GM12865 (cell line): ENCODE results near the gene RASSF7.

Experiments used
- DNase-seq: peaks from one replicate; pipeline ENCODE4 v3.0.0; 2010; ENCODE audit warnings: low read depth
- H3K4me3 ChIP-seq: 2 replicates; pipeline ENCODE4 v1.5.1; 2011; ENCODE audit warnings: mild to moderate bottlenecking, low read depth, low read length, control low read depth
- TF ChIP-seq, protein P1 (sequence below): IDR thresholded peaks from 2 replicates; pipeline ENCODE4 v1.5.1; 2011; ENCODE audit warnings: low read length, control low read depth, low read depth, inconsistent platforms; ENCODE audit not compliant: insufficient read depth; ENCODE audit errors: missing control alignments

RASSF7 gene

DNA sequence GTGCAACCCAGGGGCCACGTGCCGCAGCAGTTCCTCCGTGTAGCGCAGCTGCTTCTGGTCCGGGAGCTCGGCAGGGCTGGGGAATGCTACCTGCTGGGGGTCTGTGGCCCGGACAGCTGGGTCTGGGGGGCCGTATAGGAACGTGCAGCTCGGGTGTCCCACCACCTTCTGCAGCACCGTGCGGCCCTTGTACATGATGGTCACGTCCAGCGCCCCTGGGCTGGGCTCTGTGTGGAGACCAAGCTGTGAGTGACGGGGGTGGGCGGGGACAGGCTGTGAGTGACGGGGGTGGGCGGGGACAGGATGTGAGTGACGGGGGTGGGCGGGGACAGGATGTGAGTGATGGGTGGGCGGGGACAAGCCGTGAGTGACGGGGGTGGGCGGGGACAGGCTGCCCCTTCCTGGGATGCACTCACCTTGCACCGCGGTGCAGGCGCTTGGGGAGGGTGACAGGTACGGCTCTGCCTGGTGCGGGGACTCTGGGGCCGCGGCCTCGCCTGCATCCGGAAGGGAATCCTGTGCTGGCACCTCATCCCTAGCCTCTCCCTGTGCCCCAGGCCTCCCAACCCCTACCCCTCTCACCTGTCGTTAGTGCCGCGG, 52.7 kb downstream of the RASSF7 start:
- peak overlapping the region; percentile 69; the same call in 1 of the 2 replicates for H3K4me3 ChIP-seq
- TF ChIP-seq, protein P1, sequence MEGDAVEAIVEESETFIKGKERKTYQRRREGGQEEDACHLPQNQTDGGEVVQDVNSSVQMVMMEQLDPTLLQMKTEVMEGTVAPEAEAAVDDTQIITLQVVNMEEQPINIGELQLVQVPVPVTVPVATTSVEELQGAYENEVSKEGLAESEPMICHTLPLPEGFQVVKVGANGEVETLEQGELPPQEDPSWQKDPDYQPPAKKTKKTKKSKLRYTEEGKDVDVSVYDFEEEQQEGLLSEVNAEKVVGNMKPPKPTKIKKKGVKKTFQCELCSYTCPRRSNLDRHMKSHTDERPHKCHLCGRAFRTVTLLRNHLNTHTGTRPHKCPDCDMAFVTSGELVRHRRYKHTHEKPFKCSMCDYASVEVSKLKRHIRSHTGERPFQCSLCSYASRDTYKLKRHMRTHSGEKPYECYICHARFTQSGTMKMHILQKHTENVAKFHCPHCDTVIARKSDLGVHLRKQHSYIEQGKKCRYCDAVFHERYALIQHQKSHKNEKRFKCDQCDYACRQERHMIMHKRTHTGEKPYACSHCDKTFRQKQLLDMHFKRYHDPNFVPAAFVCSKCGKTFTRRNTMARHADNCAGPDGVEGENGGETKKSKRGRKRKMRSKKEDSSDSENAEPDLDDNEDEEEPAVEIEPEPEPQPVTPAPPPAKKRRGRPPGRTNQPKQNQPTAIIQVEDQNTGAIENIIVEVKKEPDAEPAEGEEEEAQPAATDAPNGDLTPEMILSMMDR = no peak
- DNase-seq = peak; percentile 69
